Loucy (cell line): ENCODE results near the gene NANOS1.

Experiments
- CTCF ChIP-seq: fragments of 200-600 bp; sonication (generic); conservative IDR thresholded peaks from 2 replicates; pipeline ENCODE4 v1.5.1; 2014; ENCODE audit warnings: mild to moderate bottlenecking, antibody characterized with exemption, low read length
- EZH2phosphoT487 ChIP-seq: fragments of 200-600 bp; IDR thresholded peaks from 2 replicates; pipeline ENCODE4 v1.6.1; 2018; ENCODE audit warnings: antibody characterized with exemption, mild to moderate bottlenecking, moderate library complexity, borderline replicate concordance

GRCh38 chr10:119025336-119025735 lies 4.2 kb upstream of the NANOS1 start:
- TF ChIP-seq CTCF (no peak), EZH2phosphoT487 (no peak)
